GM23338 (cell line): ENCODE measurements around the gene LIMA1. TPM values are rescaled to one million over a fixed set of nuclear protein-coding genes. Genes with fewer than 3 reads are reported as not detected.

Experiments used
- ATAC-seq: fragments of 200-7000 bp; cut with Tn5 transposase; 3 replicates; pipeline ENCODE4 v1.9.1; 2020
- DNase-seq: peaks from one replicate; pipeline ENCODE4 v3.0.0-alpha.2; 2015; ENCODE audit warnings: low spot score
- H2AFZ ChIP-seq: fragments of 200-600 bp; sonication (generic); 2 replicates; pipeline ENCODE4 v1.8.0; 2016; ENCODE audit warnings: antibody characterized with exemption, mild to moderate bottlenecking, moderate library complexity
- H3F3A ChIP-seq: fragments of 200-600 bp; sonication (generic); replicated peaks from 2 replicates; pipeline ENCODE4 v1.8.0; 2017; ENCODE audit warnings: antibody characterized with exemption, mixed run types, low read depth
- H3K27ac ChIP-seq: fragments of 200-600 bp; sonication (generic); 2 replicates; pipeline ENCODE4 v1.6.1; 2016; ENCODE audit warnings: low read depth
- H3K27me3 ChIP-seq: fragments of 200-600 bp; sonication (generic); 2 replicates; pipeline ENCODE4 v1.8.0; 2016; ENCODE audit warnings: mild to moderate bottlenecking, mixed run types, moderate library complexity; ENCODE audit not compliant: insufficient read depth
- H3K36me3 ChIP-seq: fragments of 200-600 bp; sonication (generic); 2 replicates; pipeline ENCODE4 v1.8.0; 2016; ENCODE audit warnings: mild to moderate bottlenecking; ENCODE audit not compliant: insufficient read depth
- H3K4me1 ChIP-seq: fragments of 200-600 bp; sonication (generic); 2 replicates; pipeline ENCODE4 v1.8.0; 2016; ENCODE audit warnings: mild to moderate bottlenecking, moderate library complexity; ENCODE audit not compliant: insufficient read depth
- H3K4me2 ChIP-seq: fragments of 200-600 bp; sonication (generic); 2 replicates; pipeline ENCODE4 v1.7.1; 2017; ENCODE audit warnings: mixed run types
- H3K4me3 ChIP-seq: fragments of 200-600 bp; sonication (generic); 2 replicates; pipeline ENCODE4 v1.6.1; 2016; ENCODE audit warnings: mixed run types
- H3K79me2 ChIP-seq: fragments of 200-600 bp; sonication (generic); replicated peaks from 2 replicates; pipeline ENCODE4 v1.8.0; 2017; ENCODE audit warnings: mild to moderate bottlenecking; ENCODE audit not compliant: insufficient read depth
- H3K9me2 ChIP-seq: fragments of 200-600 bp; sonication (generic); 2 replicates; pipeline ENCODE4 v1.8.0; 2017; ENCODE audit not compliant: insufficient read depth
- H4K20me1 ChIP-seq: fragments of 200-600 bp; sonication (generic); replicated peaks from 2 replicates; pipeline ENCODE4 v1.8.0; 2017; ENCODE audit warnings: mild to moderate bottlenecking; ENCODE audit not compliant: insufficient read depth
- H3K27ac Mint-ChIP-seq: 2 replicates; pipeline ENCODE4 v1.8.0; 2020; ENCODE audit warnings: inconsistent platforms, mild to moderate bottlenecking, moderate library complexity, mixed read lengths
- H3K27me3 Mint-ChIP-seq: 3 replicates; pipeline ENCODE4 v1.8.0; 2022; ENCODE audit warnings: low read depth, mild to moderate bottlenecking, moderate library complexity, mixed read lengths, inconsistent platforms; ENCODE audit not compliant: insufficient read depth, poor library complexity
- H3K36me3 Mint-ChIP-seq: 3 replicates; pipeline ENCODE4 v1.8.0; 2021; ENCODE audit warnings: low read depth, mild to moderate bottlenecking, inconsistent platforms, moderate library complexity, mixed read lengths
- H3K4me1 Mint-ChIP-seq: 3 replicates; pipeline ENCODE4 v1.8.0; 2020; ENCODE audit warnings: mild to moderate bottlenecking, inconsistent platforms, mixed read lengths
- H3K4me3 Mint-ChIP-seq: 3 replicates; pipeline ENCODE4 v1.8.0; 2021; ENCODE audit warnings: moderate library complexity, mild to moderate bottlenecking, inconsistent platforms, mixed read lengths
- H3K9me3 Mint-ChIP-seq: 3 replicates; pipeline ENCODE4 v1.8.0; 2020; ENCODE audit warnings: moderate library complexity, mild to moderate bottlenecking, inconsistent platforms, mixed read lengths
- EZH2 ChIP-seq: fragments of 200-600 bp; sonication (generic); IDR thresholded peaks from one replicate; pipeline ENCODE4 v1.8.0; 2017; ENCODE audit warnings: antibody characterized with exemption, mild to moderate bottlenecking, low read depth; ENCODE audit not compliant: unreplicated experiment
- EZH2phosphoT487 ChIP-seq: fragments of 200-600 bp; sonication (generic); IDR thresholded peaks from one replicate; pipeline ENCODE4 v1.8.1; 2018; ENCODE audit warnings: antibody characterized with exemption; ENCODE audit not compliant: unreplicated experiment
- JUNB ChIP-seq: IDR thresholded peaks from one replicate; pipeline ENCODE4 v1.6.1; 2016; ENCODE audit warnings: antibody characterized with exemption; ENCODE audit not compliant: unreplicated experiment
- NANOG ChIP-seq: IDR thresholded peaks from 2 replicates; pipeline ENCODE4 v1.6.1; 2016; ENCODE audit warnings: antibody characterized with exemption, borderline replicate concordance
- POLR2AphosphoS5 ChIP-seq: IDR thresholded peaks from 2 replicates; pipeline ENCODE4 v1.6.1; 2016; ENCODE audit warnings: antibody characterized with exemption, low read depth
- STAT1 ChIP-seq: IDR thresholded peaks from one replicate; pipeline ENCODE4 v1.6.1; 2016; ENCODE audit warnings: antibody characterized with exemption; ENCODE audit not compliant: unreplicated experiment
- ZNF114 ChIP-seq: fragments of 250-450 bp; sonication (Bioruptor Pico); IDR thresholded peaks from 2 replicates; pipeline ENCODE4 v1.5.0; 2020; ENCODE audit warnings: mild to moderate bottlenecking, moderate library complexity
- polyA plus RNA-seq: library from polyadenylated mRNA; unstranded; fragments of >200 nt; fragmentation: Nextera tagmentation; extraction: Ambion mirVana; gene quantifications from 2 replicates; pipeline ENCODE4 v1.2.1, GENCODE V29; 2016
- total RNA-seq: library from RNA; depleted of rRNA; stranded (reverse); fragments of >200 nt; shearing (Covaris generic); gene quantifications from 2 replicates; pipeline ENCODE4 v1.2.3, GENCODE V29; 2014
- TF ChIP-seq, protein P1 (sequence below): fragments of 250-450 bp; sonication (Bioruptor Pico); IDR thresholded peaks from 2 replicates; pipeline ENCODE4 v1.5.0; 2020; ENCODE audit warnings: mild to moderate bottlenecking, moderate library complexity
- TF ChIP-seq, protein P2 (sequence below), 2 experiments: fragments of 200-600 bp in 1 of 2; sonication (generic) in 1 of 2; conservative IDR thresholded peaks; 2 replicates each; pipeline versions ENCODE4 v1.5.1 to v1.6.1; 2016 to 2017; ENCODE audit warnings: antibody characterized with exemption in 2 of 2, low read depth in 2 of 2, mild to moderate bottlenecking in 2 of 2, moderate library complexity in 1 of 2
- TF ChIP-seq, protein P3 (sequence below): IDR thresholded peaks from one replicate; pipeline ENCODE4 v1.6.1; 2018; ENCODE audit warnings: antibody characterized with exemption; ENCODE audit not compliant: unreplicated experiment
- TF ChIP-seq, protein P4 (sequence below): IDR thresholded peaks from 2 replicates; pipeline ENCODE4 v1.6.1; 2016; ENCODE audit warnings: antibody characterized with exemption

LIMA1 gene
- total and polyA plus RNA-seq, 2 experiments from 2014 or later = 27.7 to 29.6 TPM

DNA sequence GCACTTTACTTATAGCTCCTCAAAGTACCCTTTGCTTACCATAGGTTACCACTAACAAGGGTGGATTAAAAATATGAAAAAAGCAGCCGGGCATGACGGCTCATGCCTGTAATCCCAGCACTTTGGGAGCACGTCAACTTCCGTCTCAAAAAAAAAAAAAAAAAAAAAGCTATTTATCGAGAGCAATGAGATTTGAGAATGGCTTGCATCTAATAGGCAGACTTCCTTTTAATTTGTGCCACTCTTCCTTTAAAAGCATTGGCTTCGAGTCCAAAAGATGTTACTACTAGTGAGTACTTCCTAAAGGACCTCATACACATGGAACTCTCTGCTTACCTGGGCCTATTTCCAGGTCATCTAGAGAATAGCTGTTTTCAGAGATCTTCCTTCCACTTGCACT, 77.7 kb downstream of the LIMA1 start:
- Histone ChIP-seq H3K27ac (peak overlapping the region; percentile 69), H2AFZ (no peak overlapping the region), H3K9me2 (no peaks in the 10 kb centered on the region), H3K79me2 (peaks cover 14% of the 10 kb centered on the region; the same call in 1 of the 2 replicates), H3K4me1 (peaks cover 15% of the 10 kb centered on the region), H3K36me3 (peaks cover 14% of the 10 kb centered on the region; the same call in 1 of the 2 replicates), H3K4me3 (no peak overlapping the region), H3K4me2 (no peak overlapping the region), H3K27me3 (no peaks in the 10 kb centered on the region), H4K20me1 (no peaks in the 10 kb centered on the region), H3F3A (no peaks in the 10 kb centered on the region; the same call in 1 of the 2 replicates)
- DNase-seq = no peak
- peaks cover 33% of the 10 kb centered on the region for H3K36me3 Mint-ChIP-seq
- ATAC-seq = no peak
- TF ChIP-seq, protein P1, sequence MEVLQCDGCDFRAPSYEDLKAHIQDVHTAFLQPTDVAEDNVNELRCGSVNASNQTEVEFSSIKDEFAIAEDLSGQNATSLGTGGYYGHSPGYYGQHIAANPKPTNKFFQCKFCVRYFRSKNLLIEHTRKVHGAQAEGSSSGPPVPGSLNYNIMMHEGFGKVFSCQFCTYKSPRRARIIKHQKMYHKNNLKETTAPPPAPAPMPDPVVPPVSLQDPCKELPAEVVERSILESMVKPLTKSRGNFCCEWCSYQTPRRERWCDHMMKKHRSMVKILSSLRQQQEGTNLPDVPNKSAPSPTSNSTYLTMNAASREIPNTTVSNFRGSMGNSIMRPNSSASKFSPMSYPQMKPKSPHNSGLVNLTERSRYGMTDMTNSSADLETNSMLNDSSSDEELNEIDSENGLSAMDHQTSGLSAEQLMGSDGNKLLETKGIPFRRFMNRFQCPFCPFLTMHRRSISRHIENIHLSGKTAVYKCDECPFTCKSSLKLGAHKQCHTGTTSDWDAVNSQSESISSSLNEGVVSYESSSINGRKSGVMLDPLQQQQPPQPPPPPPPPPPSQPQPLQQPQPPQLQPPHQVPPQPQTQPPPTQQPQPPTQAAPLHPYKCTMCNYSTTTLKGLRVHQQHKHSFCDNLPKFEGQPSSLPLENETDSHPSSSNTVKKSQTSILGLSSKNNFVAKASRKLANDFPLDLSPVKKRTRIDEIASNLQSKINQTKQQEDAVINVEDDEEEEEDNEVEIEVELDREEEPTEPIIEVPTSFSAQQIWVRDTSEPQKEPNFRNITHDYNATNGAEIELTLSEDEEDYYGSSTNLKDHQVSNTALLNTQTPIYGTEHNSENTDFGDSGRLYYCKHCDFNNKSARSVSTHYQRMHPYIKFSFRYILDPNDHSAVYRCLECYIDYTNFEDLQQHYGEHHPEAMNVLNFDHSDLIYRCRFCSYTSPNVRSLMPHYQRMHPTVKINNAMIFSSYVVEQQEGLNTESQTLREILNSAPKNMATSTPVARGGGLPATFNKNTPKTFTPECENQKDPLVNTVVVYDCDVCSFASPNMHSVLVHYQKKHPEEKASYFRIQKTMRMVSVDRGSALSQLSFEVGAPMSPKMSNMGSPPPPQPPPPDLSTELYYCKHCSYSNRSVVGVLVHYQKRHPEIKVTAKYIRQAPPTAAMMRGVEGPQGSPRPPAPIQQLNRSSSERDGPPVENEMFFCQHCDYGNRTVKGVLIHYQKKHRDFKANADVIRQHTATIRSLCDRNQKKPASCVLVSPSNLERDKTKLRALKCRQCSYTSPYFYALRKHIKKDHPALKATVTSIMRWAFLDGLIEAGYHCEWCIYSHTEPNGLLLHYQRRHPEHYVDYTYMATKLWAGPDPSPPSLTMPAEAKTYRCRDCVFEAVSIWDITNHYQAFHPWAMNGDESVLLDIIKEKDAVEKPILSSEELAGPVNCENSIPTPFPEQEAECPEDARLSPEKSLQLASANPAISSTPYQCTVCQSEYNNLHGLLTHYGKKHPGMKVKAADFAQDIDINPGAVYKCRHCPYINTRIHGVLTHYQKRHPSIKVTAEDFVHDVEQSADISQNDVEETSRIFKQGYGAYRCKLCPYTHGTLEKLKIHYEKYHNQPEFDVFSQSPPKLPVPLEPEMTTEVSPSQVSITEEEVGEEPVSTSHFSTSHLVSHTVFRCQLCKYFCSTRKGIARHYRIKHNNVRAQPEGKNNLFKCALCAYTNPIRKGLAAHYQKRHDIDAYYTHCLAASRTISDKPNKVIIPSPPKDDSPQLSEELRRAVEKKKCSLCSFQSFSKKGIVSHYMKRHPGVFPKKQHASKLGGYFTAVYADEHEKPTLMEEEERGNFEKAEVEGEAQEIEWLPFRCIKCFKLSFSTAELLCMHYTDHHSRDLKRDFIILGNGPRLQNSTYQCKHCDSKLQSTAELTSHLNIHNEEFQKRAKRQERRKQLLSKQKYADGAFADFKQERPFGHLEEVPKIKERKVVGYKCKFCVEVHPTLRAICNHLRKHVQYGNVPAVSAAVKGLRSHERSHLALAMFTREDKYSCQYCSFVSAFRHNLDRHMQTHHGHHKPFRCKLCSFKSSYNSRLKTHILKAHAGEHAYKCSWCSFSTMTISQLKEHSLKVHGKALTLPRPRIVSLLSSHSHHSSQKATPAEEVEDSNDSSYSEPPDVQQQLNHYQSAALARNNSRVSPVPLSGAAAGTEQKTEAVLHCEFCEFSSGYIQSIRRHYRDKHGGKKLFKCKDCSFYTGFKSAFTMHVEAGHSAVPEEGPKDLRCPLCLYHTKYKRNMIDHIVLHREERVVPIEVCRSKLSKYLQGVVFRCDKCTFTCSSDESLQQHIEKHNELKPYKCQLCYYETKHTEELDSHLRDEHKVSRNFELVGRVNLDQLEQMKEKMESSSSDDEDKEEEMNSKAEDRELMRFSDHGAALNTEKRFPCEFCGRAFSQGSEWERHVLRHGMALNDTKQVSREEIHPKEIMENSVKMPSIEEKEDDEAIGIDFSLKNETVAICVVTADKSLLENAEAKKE = no peak
- TF ChIP-seq, protein P2, sequence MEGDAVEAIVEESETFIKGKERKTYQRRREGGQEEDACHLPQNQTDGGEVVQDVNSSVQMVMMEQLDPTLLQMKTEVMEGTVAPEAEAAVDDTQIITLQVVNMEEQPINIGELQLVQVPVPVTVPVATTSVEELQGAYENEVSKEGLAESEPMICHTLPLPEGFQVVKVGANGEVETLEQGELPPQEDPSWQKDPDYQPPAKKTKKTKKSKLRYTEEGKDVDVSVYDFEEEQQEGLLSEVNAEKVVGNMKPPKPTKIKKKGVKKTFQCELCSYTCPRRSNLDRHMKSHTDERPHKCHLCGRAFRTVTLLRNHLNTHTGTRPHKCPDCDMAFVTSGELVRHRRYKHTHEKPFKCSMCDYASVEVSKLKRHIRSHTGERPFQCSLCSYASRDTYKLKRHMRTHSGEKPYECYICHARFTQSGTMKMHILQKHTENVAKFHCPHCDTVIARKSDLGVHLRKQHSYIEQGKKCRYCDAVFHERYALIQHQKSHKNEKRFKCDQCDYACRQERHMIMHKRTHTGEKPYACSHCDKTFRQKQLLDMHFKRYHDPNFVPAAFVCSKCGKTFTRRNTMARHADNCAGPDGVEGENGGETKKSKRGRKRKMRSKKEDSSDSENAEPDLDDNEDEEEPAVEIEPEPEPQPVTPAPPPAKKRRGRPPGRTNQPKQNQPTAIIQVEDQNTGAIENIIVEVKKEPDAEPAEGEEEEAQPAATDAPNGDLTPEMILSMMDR (conservative IDR thresholded peaks at IDR 0.05; ENCODE audit: low read depth in 2 of 2) = no peak
- TF ChIP-seq POLR2AphosphoS5 (no peak), JUNB (no peak), EZH2 (no peak), EZH2phosphoT487 (no peak), NANOG (no peak), ZNF114 (CRISPR knock-in tag) (no peak), STAT1 (no peak)
- TF ChIP-seq, protein P3, sequence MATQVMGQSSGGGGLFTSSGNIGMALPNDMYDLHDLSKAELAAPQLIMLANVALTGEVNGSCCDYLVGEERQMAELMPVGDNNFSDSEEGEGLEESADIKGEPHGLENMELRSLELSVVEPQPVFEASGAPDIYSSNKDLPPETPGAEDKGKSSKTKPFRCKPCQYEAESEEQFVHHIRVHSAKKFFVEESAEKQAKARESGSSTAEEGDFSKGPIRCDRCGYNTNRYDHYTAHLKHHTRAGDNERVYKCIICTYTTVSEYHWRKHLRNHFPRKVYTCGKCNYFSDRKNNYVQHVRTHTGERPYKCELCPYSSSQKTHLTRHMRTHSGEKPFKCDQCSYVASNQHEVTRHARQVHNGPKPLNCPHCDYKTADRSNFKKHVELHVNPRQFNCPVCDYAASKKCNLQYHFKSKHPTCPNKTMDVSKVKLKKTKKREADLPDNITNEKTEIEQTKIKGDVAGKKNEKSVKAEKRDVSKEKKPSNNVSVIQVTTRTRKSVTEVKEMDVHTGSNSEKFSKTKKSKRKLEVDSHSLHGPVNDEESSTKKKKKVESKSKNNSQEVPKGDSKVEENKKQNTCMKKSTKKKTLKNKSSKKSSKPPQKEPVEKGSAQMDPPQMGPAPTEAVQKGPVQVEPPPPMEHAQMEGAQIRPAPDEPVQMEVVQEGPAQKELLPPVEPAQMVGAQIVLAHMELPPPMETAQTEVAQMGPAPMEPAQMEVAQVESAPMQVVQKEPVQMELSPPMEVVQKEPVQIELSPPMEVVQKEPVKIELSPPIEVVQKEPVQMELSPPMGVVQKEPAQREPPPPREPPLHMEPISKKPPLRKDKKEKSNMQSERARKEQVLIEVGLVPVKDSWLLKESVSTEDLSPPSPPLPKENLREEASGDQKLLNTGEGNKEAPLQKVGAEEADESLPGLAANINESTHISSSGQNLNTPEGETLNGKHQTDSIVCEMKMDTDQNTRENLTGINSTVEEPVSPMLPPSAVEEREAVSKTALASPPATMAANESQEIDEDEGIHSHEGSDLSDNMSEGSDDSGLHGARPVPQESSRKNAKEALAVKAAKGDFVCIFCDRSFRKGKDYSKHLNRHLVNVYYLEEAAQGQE = no peak
- TF ChIP-seq, protein P4, sequence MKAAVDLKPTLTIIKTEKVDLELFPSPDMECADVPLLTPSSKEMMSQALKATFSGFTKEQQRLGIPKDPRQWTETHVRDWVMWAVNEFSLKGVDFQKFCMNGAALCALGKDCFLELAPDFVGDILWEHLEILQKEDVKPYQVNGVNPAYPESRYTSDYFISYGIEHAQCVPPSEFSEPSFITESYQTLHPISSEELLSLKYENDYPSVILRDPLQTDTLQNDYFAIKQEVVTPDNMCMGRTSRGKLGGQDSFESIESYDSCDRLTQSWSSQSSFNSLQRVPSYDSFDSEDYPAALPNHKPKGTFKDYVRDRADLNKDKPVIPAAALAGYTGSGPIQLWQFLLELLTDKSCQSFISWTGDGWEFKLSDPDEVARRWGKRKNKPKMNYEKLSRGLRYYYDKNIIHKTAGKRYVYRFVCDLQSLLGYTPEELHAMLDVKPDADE = no peak
- H3K4me1 Mint-ChIP-seq = peaks cover 16% of the 10 kb centered on the region
- peaks cover 6% of the 10 kb centered on the region for H3K27me3 Mint-ChIP-seq
- H3K4me3 Mint-ChIP-seq = no peak overlapping the region
- no peak overlapping the region; the same call in 1 of the 2 replicates for H3K27ac Mint-ChIP-seq
- no peaks in the 10 kb centered on the region for H3K9me3 Mint-ChIP-seq
